ENCODE results near the gene CCDC97.

DNA sequence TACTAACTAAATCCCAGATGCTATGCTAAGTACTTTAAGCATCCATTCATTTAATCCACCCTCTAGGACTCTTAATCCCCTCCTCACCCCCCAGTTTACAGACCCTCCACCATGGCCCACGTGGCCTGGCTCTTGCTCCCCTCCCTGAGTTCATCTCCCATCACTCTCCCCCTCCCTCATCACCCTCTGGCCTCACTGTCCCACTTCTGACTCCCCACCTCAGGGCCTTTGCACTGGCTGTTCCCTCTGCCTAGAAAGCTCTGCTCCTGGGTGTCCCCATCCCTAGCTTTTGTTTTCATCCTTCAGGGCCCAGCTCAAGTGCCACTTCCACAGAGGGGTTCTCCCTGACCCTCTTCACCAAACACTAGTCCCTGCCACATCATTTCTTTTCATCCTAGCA lies 49.8 kb downstream of the CCDC97 start:
- no peak for TF ChIP-seq SIN3A (IDR thresholded peaks at IDR 0.05; ENCODE audit: borderline replicate concordance, low read depth, low read length)
- TF ChIP-seq SMC3 (IDR thresholded peaks at IDR 0.05; ENCODE audit: low read depth, low read length) = no peak
- TF ChIP-seq, protein P1, sequence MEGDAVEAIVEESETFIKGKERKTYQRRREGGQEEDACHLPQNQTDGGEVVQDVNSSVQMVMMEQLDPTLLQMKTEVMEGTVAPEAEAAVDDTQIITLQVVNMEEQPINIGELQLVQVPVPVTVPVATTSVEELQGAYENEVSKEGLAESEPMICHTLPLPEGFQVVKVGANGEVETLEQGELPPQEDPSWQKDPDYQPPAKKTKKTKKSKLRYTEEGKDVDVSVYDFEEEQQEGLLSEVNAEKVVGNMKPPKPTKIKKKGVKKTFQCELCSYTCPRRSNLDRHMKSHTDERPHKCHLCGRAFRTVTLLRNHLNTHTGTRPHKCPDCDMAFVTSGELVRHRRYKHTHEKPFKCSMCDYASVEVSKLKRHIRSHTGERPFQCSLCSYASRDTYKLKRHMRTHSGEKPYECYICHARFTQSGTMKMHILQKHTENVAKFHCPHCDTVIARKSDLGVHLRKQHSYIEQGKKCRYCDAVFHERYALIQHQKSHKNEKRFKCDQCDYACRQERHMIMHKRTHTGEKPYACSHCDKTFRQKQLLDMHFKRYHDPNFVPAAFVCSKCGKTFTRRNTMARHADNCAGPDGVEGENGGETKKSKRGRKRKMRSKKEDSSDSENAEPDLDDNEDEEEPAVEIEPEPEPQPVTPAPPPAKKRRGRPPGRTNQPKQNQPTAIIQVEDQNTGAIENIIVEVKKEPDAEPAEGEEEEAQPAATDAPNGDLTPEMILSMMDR (IDR thresholded peaks at IDR 0.05) = no peak
- no peak for TF ChIP-seq JUND (IDR thresholded peaks at IDR 0.05)
- TF ChIP-seq, protein P2, sequence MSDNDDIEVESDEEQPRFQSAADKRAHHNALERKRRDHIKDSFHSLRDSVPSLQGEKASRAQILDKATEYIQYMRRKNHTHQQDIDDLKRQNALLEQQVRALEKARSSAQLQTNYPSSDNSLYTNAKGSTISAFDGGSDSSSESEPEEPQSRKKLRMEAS (IDR thresholded peaks at IDR 0.05; ENCODE audit: low read depth) = no peak
- TF ChIP-seq, protein P3, sequence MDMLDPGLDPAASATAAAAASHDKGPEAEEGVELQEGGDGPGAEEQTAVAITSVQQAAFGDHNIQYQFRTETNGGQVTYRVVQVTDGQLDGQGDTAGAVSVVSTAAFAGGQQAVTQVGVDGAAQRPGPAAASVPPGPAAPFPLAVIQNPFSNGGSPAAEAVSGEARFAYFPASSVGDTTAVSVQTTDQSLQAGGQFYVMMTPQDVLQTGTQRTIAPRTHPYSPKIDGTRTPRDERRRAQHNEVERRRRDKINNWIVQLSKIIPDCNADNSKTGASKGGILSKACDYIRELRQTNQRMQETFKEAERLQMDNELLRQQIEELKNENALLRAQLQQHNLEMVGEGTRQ (IDR thresholded peaks at IDR 0.05; ENCODE audit: borderline replicate concordance, low read depth, low read length) = no peak
- TF ChIP-seq, protein P4, sequence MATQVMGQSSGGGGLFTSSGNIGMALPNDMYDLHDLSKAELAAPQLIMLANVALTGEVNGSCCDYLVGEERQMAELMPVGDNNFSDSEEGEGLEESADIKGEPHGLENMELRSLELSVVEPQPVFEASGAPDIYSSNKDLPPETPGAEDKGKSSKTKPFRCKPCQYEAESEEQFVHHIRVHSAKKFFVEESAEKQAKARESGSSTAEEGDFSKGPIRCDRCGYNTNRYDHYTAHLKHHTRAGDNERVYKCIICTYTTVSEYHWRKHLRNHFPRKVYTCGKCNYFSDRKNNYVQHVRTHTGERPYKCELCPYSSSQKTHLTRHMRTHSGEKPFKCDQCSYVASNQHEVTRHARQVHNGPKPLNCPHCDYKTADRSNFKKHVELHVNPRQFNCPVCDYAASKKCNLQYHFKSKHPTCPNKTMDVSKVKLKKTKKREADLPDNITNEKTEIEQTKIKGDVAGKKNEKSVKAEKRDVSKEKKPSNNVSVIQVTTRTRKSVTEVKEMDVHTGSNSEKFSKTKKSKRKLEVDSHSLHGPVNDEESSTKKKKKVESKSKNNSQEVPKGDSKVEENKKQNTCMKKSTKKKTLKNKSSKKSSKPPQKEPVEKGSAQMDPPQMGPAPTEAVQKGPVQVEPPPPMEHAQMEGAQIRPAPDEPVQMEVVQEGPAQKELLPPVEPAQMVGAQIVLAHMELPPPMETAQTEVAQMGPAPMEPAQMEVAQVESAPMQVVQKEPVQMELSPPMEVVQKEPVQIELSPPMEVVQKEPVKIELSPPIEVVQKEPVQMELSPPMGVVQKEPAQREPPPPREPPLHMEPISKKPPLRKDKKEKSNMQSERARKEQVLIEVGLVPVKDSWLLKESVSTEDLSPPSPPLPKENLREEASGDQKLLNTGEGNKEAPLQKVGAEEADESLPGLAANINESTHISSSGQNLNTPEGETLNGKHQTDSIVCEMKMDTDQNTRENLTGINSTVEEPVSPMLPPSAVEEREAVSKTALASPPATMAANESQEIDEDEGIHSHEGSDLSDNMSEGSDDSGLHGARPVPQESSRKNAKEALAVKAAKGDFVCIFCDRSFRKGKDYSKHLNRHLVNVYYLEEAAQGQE (IDR thresholded peaks at IDR 0.05; ENCODE audit: low read depth, low read length) = no peak
- no peak for TF ChIP-seq NRF1 (IDR thresholded peaks at IDR 0.05; ENCODE audit: low read depth, low read length)
- TF ChIP-seq, protein P5, sequence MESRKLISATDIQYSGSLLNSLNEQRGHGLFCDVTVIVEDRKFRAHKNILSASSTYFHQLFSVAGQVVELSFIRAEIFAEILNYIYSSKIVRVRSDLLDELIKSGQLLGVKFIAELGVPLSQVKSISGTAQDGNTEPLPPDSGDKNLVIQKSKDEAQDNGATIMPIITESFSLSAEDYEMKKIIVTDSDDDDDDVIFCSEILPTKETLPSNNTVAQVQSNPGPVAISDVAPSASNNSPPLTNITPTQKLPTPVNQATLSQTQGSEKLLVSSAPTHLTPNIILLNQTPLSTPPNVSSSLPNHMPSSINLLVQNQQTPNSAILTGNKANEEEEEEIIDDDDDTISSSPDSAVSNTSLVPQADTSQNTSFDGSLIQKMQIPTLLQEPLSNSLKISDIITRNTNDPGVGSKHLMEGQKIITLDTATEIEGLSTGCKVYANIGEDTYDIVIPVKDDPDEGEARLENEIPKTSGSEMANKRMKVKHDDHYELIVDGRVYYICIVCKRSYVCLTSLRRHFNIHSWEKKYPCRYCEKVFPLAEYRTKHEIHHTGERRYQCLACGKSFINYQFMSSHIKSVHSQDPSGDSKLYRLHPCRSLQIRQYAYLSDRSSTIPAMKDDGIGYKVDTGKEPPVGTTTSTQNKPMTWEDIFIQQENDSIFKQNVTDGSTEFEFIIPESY (IDR thresholded peaks at IDR 0.05; ENCODE audit: borderline replicate concordance, low read depth) = no peak
- TF ChIP-seq POLR2AphosphoS5 (IDR thresholded peaks at IDR 0.05; ENCODE audit: low read depth, low read length) = no peak
- TF ChIP-seq, protein P6, sequence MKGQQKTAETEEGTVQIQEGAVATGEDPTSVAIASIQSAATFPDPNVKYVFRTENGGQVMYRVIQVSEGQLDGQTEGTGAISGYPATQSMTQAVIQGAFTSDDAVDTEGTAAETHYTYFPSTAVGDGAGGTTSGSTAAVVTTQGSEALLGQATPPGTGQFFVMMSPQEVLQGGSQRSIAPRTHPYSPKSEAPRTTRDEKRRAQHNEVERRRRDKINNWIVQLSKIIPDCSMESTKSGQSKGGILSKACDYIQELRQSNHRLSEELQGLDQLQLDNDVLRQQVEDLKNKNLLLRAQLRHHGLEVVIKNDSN (IDR thresholded peaks at IDR 0.05; ENCODE audit: borderline replicate concordance, low read depth) = no peak
- no peak for TF ChIP-seq TAF1 (IDR thresholded peaks at IDR 0.05; ENCODE audit: borderline replicate concordance, low read depth, low read length)
- no peak for TF ChIP-seq RAD21 (IDR thresholded peaks at IDR 0.05; ENCODE audit: low read length)

Data from SK-N-SH (cell line).